ENCODE measurements around the gene XYLT1. TPM values are rescaled to one million over a fixed set of nuclear protein-coding genes. Genes with fewer than 3 reads are reported as not detected.

The XYLT1 gene
- total and polyA plus RNA-seq, 2 of the 13 experiments (the other 11 are each of a cell fraction or from before 2014, with no cell fraction given) = not detected

DNA sequence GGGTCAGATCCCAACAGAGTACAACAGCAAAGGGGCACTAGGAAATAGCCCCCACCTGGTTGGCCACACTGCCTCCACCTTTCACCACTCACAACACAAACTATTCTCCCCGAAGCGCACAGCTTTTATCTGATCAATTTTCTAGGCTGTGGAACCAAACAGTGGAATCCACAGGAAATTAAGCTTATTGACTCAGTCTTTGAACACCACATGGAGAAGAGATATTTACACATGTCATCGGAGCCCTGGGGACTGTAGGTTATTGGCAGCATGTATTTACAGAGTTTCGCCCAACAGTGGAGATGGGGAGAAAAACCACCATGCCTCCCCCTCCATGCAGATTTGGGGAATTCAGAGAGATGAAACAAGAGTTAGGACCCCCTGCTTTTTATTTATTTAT is 154.8 kb downstream of the XYLT1 start (continued):
- peak; percentile 60; the same call in 1 of the 2 replicates for TF ChIP-seq MIXL1 (CRISPR knock-in tag; IDR thresholded peaks at IDR 0.05)
- no peak for TF ChIP-seq HES4 (CRISPR knock-in tag; IDR thresholded peaks at IDR 0.05; ENCODE audit: borderline replicate concordance)
- no peak for TF ChIP-seq FOXA1 (IDR thresholded peaks at IDR 0.05)
- TF ChIP-seq FOXA1 (CRISPR knock-in tag; IDR thresholded peaks at IDR 0.05) = peak; percentile 40; the same call in 1 of the 2 replicates
- TF ChIP-seq ZNF75D (CRISPR knock-in tag; IDR thresholded peaks at IDR 0.05; ENCODE audit: borderline replicate concordance) = no peak
- TF ChIP-seq FOXP1 (IDR thresholded peaks at IDR 0.05) = no peak
- 0 out of 2 replicates have a peak, but pooled peaks have one; percentile 16 for TF ChIP-seq FOXP1 (CRISPR knock-in tag; IDR thresholded peaks at IDR 0.05)
- TF ChIP-seq, protein P1, sequence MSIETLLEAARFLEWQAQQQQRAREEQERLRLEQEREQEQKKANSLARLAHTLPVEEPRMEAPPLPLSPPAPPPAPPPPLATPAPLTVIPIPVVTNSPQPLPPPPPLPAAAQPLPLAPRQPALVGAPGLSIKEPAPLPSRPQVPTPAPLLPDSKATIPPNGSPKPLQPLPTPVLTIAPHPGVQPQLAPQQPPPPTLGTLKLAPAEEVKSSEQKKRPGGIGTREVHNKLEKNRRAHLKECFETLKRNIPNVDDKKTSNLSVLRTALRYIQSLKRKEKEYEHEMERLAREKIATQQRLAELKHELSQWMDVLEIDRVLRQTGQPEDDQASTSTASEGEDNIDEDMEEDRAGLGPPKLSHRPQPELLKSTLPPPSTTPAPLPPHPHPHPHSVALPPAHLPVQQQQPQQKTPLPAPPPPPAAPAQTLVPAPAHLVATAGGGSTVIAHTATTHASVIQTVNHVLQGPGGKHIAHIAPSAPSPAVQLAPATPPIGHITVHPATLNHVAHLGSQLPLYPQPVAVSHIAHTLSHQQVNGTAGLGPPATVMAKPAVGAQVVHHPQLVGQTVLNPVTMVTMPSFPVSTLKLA (IDR thresholded peaks at IDR 0.05) = peak; percentile 93

DNA sequence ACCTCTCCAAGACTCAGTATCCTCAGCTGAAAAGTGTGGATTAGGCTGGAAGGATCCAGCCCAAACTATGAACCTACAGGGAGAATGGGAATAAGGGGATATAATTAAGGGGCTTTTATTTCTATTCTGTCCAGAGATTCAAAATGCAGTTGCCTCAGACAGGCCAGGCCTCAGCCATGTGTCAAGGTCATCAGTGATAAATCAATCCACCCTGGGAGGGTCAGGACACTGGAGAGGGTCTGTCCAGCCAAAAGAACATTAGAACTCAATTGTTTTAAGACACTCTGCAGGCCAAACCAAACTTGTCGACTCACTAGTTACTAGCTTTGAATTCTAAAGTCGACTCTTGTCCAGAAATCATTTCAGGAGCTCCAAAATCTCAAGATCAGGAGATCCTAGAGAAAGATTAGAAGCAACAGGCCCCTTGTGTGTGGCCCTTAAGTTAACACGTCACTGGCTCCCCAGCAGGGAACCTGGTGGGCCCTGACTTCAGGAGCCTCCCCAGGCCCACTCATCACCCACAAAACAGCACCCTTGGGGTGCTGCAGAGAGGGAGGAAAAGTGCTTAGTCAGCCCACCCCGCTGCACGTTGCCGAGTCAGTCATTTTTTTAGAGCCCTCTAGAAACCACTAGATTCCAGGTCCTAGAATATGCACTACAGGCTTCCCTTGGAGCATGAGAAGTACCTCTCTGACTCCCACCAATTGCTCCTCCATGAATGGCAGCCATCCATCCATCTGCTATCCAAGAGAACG is 156.8 kb downstream of the XYLT1 start:
- no TSS peak for BruUV-seq (replicated peaks)
- ChIA-PET POLR2A (no interaction called here), CTCF (ENCODE audit: low intra/inter-chr PET ratio, low total read pairs) (no interaction called here)
- H2AFZ ChIP-seq (ENCODE audit: low read length) = no peak overlapping the region
- FAIRE-seq (no peak), DNase-seq (ENCODE audit: low spot score) (no peak), ATAC-seq (no peak)
- H3K4me1 ChIP-seq (ENCODE audit: insufficient read depth, low read length) = peaks cover 7% of the 10 kb centered on the region
- no peaks in the 10 kb centered on the region for H4K20me1 ChIP-seq (ENCODE audit: insufficient read depth, low read length)
- intact Hi-C loops (cut with micrococcal nuclease; ENCODE audit: unreplicated experiment) = no loop called here
- H3K27ac ChIP-seq (ENCODE audit: extremely low read length, insufficient read depth, low read length) = no peak overlapping the region
- WGBS (ENCODE audit: low lambda C conversion rate) = 7% methylated on average over 7 of the region's 7 CpGs
- no peak overlapping the region for H3K4me3 ChIP-seq (replicated peaks in 1 of 3; ENCODE audit: insufficient read depth in 1 of 3, low read depth in 2 of 3, low read length in 3 of 3)
- in situ Hi-C loops (cut with HindIII; ENCODE audit: extremely low pct_ligation_motif_present, low pct_unique_long_range_greater_than_20kb) = no loop called here
- no peaks in the 10 kb centered on the region for H3K79me2 ChIP-seq (ENCODE audit: insufficient read depth, low read length)
- no peak overlapping the region for H3K9ac ChIP-seq (ENCODE audit: insufficient read depth, low read depth, low read length)
- H3K9me3 ChIP-seq (ENCODE audit: low read length) = no peaks in the 10 kb centered on the region
- H3K36me3 ChIP-seq (replicated peaks in 1 of 2; ENCODE audit: control insufficient read depth in 1 of 2, insufficient read depth in 2 of 2, low read length in 2 of 2) = no peaks in the 10 kb centered on the region
- no peak overlapping the region for H3K4me2 ChIP-seq (ENCODE audit: low read depth, low read length)
- H3K27me3 ChIP-seq (ENCODE audit: control insufficient read depth in 1 of 2, insufficient read depth in 2 of 2, low read length in 2 of 2) = peaks cover 0 to 5% of the 10 kb centered on the region in 2 experiments; a peak in 1 of 5 replicates
- TF ChIP-seq, protein P2, sequence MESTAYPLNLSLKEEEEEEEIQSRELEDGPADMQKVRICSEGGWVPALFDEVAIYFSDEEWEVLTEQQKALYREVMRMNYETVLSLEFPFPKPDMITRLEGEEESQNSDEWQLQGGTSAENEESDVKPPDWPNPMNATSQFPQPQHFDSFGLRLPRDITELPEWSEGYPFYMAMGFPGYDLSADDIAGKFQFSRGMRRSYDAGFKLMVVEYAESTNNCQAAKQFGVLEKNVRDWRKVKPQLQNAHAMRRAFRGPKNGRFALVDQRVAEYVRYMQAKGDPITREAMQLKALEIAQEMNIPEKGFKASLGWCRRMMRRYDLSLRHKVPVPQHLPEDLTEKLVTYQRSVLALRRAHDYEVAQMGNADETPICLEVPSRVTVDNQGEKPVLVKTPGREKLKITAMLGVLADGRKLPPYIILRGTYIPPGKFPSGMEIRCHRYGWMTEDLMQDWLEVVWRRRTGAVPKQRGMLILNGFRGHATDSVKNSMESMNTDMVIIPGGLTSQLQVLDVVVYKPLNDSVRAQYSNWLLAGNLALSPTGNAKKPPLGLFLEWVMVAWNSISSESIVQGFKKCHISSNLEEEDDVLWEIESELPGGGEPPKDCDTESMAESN (CRISPR knock-in tag; conservative IDR thresholded peaks at IDR 0.05) = no peak
- peak; percentile 75 to 79 for TF ChIP-seq MAFK (conservative IDR thresholded peaks at IDR 0.05 in 1 of 2, IDR thresholded peaks at IDR 0.05 in 1 of 2; ENCODE audit: low read length in 2 of 2)
- no peak for TF ChIP-seq YEATS4 (CRISPR knock-in tag; IDR thresholded peaks at IDR 0.05; ENCODE audit: borderline replicate concordance)
- TF ChIP-seq, protein P3, sequence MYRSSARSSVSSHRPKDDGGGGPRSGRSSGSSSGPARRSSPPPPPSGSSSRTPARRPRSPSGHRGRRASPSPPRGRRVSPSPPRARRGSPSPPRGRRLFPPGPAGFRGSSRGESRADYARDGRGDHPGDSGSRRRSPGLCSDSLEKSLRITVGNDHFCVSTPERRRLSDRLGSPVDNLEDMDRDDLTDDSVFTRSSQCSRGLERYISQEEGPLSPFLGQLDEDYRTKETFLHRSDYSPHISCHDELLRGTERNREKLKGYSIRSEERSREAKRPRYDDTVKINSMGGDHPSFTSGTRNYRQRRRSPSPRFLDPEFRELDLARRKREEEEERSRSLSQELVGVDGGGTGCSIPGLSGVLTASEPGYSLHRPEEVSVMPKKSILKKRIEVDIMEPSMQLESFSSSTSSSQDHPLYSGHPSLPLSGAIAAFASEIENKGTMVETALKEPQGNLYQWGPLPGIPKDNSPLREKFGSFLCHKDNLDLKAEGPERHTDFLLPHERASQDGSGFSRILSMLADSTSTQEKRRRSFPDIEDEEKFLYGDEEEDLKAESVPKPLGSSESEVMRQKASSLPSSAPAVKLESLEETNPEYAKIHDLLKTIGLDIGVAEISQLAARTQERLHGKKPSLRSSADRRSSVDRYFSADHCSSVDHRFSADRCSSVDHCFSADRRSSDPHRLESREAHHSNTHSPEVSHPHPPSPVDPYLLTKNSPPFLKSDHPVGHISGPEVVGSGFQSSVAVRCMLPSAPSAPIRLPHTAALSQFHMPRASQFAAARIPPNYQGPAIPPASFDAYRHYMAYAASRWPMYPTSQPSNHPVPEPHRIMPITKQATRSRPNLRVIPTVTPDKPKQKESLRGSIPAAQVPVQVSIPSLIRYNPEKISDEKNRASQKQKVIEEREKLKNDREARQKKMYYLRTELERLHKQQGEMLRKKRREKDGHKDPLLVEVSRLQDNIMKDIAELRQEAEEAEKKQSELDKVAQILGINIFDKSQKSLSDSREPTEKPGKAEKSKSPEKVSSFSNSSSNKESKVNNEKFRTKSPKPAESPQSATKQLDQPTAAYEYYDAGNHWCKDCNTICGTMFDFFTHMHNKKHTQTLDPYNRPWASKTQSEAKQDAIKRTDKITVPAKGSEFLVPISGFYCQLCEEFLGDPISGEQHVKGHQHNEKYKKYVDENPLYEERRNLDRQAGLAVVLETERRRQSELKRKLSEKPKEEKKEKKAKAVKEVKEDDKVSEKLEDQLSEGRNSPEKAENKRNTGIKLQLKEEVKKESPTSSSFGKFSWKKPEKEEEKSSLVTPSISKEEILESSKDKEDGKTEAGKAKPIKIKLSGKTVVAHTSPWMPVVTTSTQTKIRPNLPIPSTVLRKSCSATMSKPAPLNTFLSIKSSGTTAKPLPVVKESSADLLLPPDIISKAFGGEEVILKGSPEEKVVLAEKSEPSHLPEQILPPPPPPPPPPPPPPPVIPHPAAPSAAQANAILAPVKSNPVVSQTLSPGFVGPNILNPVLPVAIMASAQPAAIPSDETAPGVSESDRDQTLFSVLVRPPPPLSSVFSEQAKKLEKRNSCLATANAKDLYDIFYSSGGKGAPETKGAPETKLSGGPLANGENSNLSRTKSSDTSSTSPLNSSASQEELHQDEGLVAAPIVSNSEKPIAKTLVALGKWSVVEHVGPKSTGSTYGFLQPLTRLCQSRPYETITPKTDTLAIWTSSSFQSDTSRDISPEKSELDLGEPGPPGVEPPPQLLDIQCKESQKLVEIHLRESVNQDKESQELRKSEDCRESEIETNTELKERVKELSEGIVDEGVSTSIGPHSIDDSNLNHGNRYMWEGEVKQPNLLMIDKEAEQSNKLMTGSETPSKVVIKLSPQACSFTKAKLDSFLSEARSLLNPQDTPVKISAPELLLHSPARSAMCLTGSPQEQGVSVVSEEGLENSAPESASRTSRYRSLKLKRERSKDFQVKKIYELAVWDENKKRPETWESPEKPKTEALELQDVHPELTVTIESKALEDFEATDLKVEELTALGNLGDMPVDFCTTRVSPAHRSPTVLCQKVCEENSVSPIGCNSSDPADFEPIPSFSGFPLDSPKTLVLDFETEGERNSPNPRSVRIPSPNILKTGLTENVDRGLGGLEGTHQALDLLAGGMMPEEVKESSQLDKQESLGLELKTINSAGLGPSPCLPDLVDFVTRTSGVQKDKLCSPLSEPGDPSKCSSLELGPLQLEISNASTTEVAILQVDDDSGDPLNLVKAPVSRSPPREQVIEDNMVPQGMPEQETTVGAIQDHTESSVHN (CRISPR knock-in tag; IDR thresholded peaks at IDR 0.05) = no peak

Measured in HepG2 (cell line).